ENCODE data around the gene TATDN2. TPM values are rescaled to one million over a fixed set of nuclear protein-coding genes. Genes with fewer than 3 reads are reported as not detected.

Gene TATDN2
- total and polyA plus RNA-seq, 2 experiments from 2014 or later, result 9.3 to 22.6 TPM

- WGBS (ENCODE audit: low lambda C conversion rate, missing lambda C conversion rate), result 96% methylated on average over 2 of the region's 2 CpGs
- Histone ChIP-seq H3K27ac (no peak overlapping the region), H4K20me1 (ENCODE audit: insufficient read depth, poor library complexity, severe bottlenecking) (peaks cover 4% of the 10 kb centered on the region)
These were observed 62.3 kb downstream of the TATDN2 start for GRCh38 chr3:10310578-10310977.

GRCh38 chr3:10311710-10312109, 63.5 kb downstream of the TATDN2 start:
- Histone ChIP-seq H3K4me3 (no peak overlapping the region), H3K79me2 (peaks cover 17% of the 10 kb centered on the region), H3K27ac (no peak overlapping the region), H3K27me3 (no peaks in the 10 kb centered on the region), H2AFZ (no peak overlapping the region), H3K9me2 (replicated peaks; ENCODE audit: insufficient read depth) (no peaks in the 10 kb centered on the region), H3K9me3 (ENCODE audit: low read depth) (no peaks in the 10 kb centered on the region), H4K20me1 (ENCODE audit: insufficient read depth, poor library complexity, severe bottlenecking) (peaks cover 11% of the 10 kb centered on the region), H3K36me3 (replicated peaks; ENCODE audit: insufficient read depth, low read depth) (no peaks in the 10 kb centered on the region), H3K4me1 (ENCODE audit: insufficient read depth) (no peaks in the 10 kb centered on the region), H3K4me2 (no peak overlapping the region)
- TF ChIP-seq EZH2 (IDR thresholded peaks at IDR 0.05; ENCODE audit: borderline replicate concordance) (no peak), EZH2phosphoT487 (IDR thresholded peaks at IDR 0.05; ENCODE audit: low read depth, severe bottlenecking, unreplicated experiment) (no peak), CTCF (IDR thresholded peaks at IDR 0.05; ENCODE audit: poor library complexity) (no peak)
- no peak for DNase-seq (ENCODE audit: low spot score)
- WGBS (ENCODE audit: low lambda C conversion rate, missing lambda C conversion rate), result 87% methylated on average over 13 of the region's 13 CpGs

More at GRCh38 chr3:10310578-10310977, 62.3 kb downstream of the TATDN2 start:
- no peaks in the 10 kb centered on the region for H3K27me3 ChIP-seq
- H3K4me2 ChIP-seq, result no peak overlapping the region
- H3K36me3 ChIP-seq (replicated peaks; ENCODE audit: insufficient read depth, low read depth), result no peaks in the 10 kb centered on the region
- H3K9me3 ChIP-seq (ENCODE audit: low read depth), result no peaks in the 10 kb centered on the region
- no peak overlapping the region for H2AFZ ChIP-seq
- peaks cover 13% of the 10 kb centered on the region for H3K79me2 ChIP-seq
- DNase-seq (ENCODE audit: low spot score), result no peak
- no peaks in the 10 kb centered on the region for H3K4me1 ChIP-seq (ENCODE audit: insufficient read depth)
- TF ChIP-seq EZH2phosphoT487 (IDR thresholded peaks at IDR 0.05; ENCODE audit: low read depth, severe bottlenecking, unreplicated experiment), result no peak
- no peak for TF ChIP-seq EZH2 (IDR thresholded peaks at IDR 0.05; ENCODE audit: borderline replicate concordance)
- TF ChIP-seq CTCF (IDR thresholded peaks at IDR 0.05; ENCODE audit: poor library complexity), result no peak
- H3K4me3 ChIP-seq, result no peak overlapping the region
- no peaks in the 10 kb centered on the region for H3K9me2 ChIP-seq (replicated peaks; ENCODE audit: insufficient read depth)

GRCh38 chr3:10312391-10312790, 64.1 kb downstream of the TATDN2 start:
- DNase-seq (ENCODE audit: low spot score), result no peak
- Histone ChIP-seq H4K20me1 (ENCODE audit: insufficient read depth, poor library complexity, severe bottlenecking) (peaks cover 18% of the 10 kb centered on the region), H3K4me1 (ENCODE audit: insufficient read depth) (peaks cover 4% of the 10 kb centered on the region), H3K9me2 (replicated peaks; ENCODE audit: insufficient read depth) (no peaks in the 10 kb centered on the region), H3K27me3 (no peaks in the 10 kb centered on the region), H3K4me2 (no peak overlapping the region), H2AFZ (no peak overlapping the region), H3K79me2 (peaks cover 20% of the 10 kb centered on the region), H3K4me3 (no peak overlapping the region), H3K27ac (no peak overlapping the region), H3K9me3 (ENCODE audit: low read depth) (no peaks in the 10 kb centered on the region), H3K36me3 (replicated peaks; ENCODE audit: insufficient read depth, low read depth) (no peaks in the 10 kb centered on the region)
- WGBS (ENCODE audit: low lambda C conversion rate, missing lambda C conversion rate), result 94% methylated on average over 10 of the region's 10 CpGs
- TF ChIP-seq CTCF (IDR thresholded peaks at IDR 0.05; ENCODE audit: poor library complexity) (no peak), EZH2 (IDR thresholded peaks at IDR 0.05; ENCODE audit: borderline replicate concordance) (no peak), EZH2phosphoT487 (IDR thresholded peaks at IDR 0.05; ENCODE audit: low read depth, severe bottlenecking, unreplicated experiment) (no peak)

GRCh38 chr3:10312861-10313260, 64.6 kb downstream of the TATDN2 start:
- Histone ChIP-seq H3K36me3 (replicated peaks; ENCODE audit: insufficient read depth, low read depth) (no peaks in the 10 kb centered on the region), H3K79me2 (peaks cover 24% of the 10 kb centered on the region), H3K4me2 (no peak overlapping the region), H3K4me3 (no peak overlapping the region), H3K9me3 (ENCODE audit: low read depth) (no peaks in the 10 kb centered on the region), H3K4me1 (ENCODE audit: insufficient read depth) (peaks cover 8% of the 10 kb centered on the region), H3K27ac (no peak overlapping the region), H2AFZ (no peak overlapping the region), H3K9me2 (replicated peaks; ENCODE audit: insufficient read depth) (no peaks in the 10 kb centered on the region), H4K20me1 (ENCODE audit: insufficient read depth, poor library complexity, severe bottlenecking) (peaks cover 23% of the 10 kb centered on the region), H3K27me3 (no peaks in the 10 kb centered on the region)
- TF ChIP-seq CTCF (IDR thresholded peaks at IDR 0.05; ENCODE audit: poor library complexity), result no peak
- TF ChIP-seq EZH2phosphoT487 (IDR thresholded peaks at IDR 0.05; ENCODE audit: low read depth, severe bottlenecking, unreplicated experiment), result no peak
- no peak for TF ChIP-seq EZH2 (IDR thresholded peaks at IDR 0.05; ENCODE audit: borderline replicate concordance)
- 94% methylated on average over 3 of the region's 3 CpGs for WGBS (ENCODE audit: low lambda C conversion rate, missing lambda C conversion rate)
- no peak for DNase-seq (ENCODE audit: low spot score)
